DMS53 treated with DMSO at 0.1 percent for 48 hours (cell line): ENCODE data around the gene ATF1.
"Not testable (repeated sequence)": the region's sequence is repeated elsewhere in the genome, so short reads cannot be mapped to it uniquely, and the experiment has no call there.

Source experiments
- DNase-seq: peaks from one replicate; lab custom pipeline; 2025; ENCODE audit not compliant: unreplicated experiment; lab: John Stamatoyannopoulos, UW

ATF1 gene

GRCh38 chr12:50855218-50855617 lies 91.3 kb downstream of the ATF1 start:
- DNase-seq = not testable (repeated sequence)

DNA sequence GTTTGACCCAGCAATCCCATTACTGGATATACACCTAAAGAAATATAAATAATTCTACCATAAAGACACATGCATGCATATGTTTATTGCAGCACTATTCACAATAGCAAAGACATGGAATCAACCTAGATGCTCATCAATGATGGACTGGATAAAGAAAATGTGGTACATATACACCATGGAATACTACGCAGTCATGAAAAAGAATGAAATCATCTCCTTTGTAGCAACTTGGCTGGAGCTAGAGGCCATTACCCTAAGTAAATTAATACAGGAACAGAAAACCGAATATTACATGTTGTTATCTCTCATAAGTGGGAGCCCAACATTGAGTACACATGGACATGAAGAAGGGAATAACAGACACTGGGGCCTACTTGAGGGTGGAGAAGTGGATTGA lies 91.8 kb downstream of the ATF1 start:
- not testable (repeated sequence) for DNase-seq

DNA sequence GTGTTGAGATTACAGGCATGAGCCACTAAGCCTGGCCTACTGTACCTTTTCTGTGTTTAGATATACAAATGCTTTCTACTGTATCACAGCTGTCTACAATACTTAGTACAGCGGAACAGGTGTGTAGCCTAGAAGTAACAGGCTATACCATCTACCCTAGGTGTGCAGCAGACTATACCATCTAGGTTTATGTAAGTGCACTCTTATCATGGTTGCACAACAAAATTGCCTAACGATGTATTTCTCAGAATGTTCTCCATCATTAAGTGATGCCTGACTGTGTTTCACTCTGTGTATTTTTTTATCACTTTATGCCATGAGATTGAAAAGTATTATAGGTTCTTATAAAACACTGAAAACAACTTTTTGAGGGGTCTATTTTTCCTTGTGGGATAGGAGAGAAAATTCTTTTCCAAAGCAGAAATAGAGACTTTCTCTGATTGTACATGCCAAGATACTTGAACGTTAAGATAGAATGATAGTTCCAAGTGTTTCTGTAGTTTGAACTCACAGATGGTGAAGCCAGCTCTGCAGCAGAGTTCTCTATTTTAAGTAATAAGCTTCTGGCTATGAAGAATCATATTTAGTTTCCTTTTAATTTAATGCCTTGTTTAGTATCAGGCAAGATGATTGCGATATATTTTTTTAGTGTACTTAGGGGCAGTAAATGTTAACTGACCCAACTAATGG lies 95.9 kb downstream of the ATF1 start:
- DNase-seq = no peak

GRCh38 chr12:50862316-50862715 lies 98.4 kb downstream of the ATF1 start:
- DNase-seq = no peak

- no peak for DNase-seq
These were observed 101.4 kb downstream of the ATF1 start for GRCh38 chr12:50865266-50865665.

DNA sequence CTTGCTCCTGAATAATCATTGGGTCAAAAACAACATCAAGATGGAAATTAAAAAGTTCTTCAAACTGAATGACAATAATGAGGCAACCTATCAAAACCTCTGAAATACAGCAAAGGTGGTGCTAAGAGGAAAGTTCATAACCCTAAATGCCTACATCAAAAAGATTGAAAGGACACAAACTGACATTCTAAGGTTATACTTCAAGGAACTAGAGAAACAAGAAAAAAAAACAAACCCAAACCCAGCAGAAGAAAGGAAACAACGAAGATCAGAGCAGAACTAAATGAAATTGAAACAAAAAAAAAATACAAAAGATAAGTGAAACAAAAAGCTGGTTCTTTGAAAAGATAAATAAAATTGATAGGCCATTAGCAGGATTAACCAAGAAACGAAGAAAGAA lies 105.0 kb downstream of the ATF1 start:
- DNase-seq = not testable (repeated sequence)
